Stimulated activated CD8-positive, alpha-beta memory T cell treated with anti-CD3 and anti-CD28 coated beads, Interleukin-15, amount 100 ng/mL, for 1 hour (primary cell): ENCODE measurements around the gene PIK3R5.
"Not testable (repeated sequence)": the region's sequence is repeated elsewhere in the genome, so short reads cannot be mapped to it uniquely, and the experiment has no call there.

Experiments used
- DNase-seq: peaks from one replicate; pipeline ENCODE4 v3.0.0-alpha.2; 2020; ENCODE audit warnings: low read depth

PIK3R5 gene

GRCh38 chr17:8856869-8857575 is 108.5 kb downstream of the PIK3R5 start:
- no peak for DNase-seq

DNA sequence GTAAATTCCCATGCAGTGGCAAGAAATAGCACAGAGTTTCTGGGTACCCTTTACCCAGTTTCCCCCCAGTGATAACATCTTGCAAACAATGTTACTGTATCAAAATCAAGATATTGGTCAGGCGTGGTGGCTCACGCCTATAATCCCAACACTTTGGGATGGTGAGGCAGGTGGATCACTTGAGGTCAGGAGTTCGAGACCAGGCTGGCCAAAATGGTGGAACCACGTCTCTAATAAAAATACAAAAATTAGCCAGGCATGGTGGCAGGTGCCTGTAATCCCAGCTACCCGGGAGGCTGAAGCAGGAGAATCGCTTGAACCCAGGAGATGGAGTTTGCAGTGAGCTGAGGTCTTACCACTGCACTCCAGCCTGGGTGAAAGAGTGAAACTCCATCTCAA is 109.3 kb downstream of the PIK3R5 start:
- not testable (repeated sequence) for DNase-seq

DNA sequence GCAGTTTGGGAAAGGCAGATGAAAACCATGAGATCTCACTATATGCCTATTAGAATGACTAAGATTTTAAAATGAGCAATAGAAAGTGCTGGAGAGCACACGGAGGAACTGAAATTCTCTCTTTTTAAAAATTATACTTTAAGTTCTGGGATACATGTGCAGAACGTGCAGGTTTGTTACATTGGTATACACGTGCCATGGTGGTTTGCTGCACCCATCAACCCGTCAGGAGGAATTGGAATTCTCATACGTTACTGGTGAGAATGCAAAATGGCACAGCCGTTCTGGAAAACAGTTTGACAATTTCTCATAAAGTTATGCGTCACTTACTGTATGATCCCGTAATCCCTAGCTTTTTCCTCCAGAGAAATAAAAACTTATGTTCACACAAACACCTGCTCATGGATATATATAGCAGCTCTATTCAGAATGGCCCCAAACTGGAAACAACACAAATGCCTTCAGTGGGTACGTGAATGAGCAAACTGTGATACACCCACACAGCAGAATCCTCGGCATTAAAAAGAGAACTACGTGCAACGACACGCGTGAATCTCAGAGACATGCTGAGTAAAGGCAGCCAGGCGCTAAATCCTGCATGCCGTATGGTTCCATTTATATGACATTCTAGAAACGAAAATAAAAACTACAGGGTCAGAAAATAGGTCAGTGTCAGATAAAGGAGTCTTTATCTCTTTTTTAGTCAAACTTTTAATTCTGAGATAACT is 109.9 kb downstream of the PIK3R5 start:
- no peak for DNase-seq

- no peak for DNase-seq
These were observed 113.9 kb downstream of the PIK3R5 start for GRCh38 chr17:8851600-8851999.

- DNase-seq, result no peak
These were observed 116.0 kb downstream of the PIK3R5 start for GRCh38 chr17:8849311-8850041.

- no peak for DNase-seq
These were observed 117.6 kb downstream of the PIK3R5 start for GRCh38 chr17:8847891-8848290.

DNA sequence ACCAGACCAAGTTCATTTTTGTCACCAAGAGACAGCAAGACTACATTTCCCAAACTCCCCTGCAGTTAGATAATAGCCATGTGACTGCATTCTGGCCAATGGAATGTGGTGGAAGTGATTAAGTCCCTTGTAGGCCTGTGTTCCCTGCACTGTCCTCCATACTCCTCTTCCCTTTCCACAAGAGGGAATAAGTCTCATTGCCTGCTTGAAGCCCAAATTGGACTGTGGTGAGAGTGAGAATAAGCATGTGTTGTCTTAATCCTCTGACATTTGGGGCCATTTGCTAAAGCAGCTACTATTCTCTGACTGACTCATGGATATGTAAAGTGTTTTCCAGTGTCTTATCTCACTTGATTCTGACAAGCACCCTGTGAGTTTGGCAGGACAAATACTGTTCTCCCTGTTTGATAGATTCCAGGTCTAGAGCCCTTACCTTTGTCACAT is 118.7 kb downstream of the PIK3R5 start:
- no peak for DNase-seq

DNA sequence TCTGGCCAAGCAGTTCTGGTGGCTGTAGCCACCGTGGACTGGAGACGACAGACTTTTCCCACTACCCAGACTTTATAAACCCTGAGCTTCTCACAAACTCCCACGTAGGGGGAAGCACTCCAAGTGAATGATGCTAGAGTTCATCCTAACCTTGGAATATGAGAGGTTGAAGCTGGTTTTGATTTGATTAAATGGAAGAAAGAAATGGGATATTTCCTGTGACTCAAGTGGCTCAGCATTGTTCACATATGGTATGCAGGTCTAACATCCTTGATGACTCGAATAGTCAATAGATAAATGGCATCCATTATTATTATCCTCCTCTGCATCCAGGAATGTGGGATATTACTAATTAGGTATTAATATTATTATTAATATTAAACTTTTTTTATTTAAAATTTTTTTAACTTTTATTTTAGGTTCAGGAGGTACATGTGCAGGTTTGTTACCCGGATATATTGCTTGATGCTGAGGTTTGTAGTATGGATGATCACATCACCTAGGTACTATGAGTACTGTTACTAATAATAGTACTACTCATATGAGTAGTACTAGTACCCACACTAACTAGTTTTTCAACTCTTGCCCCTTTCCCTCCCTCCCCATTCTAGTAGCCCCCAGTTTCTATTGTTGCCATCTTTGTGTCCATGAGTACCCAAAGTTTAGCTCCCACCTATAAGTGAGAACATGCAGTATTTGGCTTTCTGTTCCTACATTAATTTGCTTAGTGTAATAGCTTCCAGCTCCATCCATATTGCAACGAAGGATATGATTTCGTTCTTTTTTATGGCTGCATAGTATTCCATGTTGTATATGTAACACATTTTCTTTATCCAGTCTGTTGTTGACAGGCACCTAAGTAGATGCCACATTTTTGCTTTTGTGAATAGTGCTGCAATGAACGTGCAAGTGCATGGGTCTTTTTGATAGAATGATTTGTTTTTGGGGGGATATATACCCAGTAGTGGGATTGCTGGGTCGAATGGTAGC is 121.0 kb downstream of the PIK3R5 start:
- DNase-seq, result no peak

DNA sequence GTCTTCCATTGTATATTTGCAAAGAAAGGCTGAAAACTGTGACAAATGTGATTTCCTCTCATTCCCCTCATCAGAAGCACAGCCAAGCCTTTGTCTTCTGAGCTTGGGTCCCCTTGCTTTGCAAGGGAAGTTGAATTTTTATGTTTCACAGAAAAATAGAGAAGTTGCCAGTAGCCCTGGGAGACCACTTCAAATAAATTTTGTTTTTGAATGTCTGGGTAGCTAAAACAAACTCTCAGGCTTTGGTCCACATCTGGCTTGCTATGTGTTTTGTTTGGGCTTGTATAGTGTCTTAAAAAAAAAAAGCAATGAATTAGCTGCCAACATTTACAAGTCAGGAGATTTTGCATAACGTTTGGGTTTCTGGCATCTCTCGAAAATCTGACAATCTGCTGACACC is 122.2 kb downstream of the PIK3R5 start:
- no peak for DNase-seq

DNA sequence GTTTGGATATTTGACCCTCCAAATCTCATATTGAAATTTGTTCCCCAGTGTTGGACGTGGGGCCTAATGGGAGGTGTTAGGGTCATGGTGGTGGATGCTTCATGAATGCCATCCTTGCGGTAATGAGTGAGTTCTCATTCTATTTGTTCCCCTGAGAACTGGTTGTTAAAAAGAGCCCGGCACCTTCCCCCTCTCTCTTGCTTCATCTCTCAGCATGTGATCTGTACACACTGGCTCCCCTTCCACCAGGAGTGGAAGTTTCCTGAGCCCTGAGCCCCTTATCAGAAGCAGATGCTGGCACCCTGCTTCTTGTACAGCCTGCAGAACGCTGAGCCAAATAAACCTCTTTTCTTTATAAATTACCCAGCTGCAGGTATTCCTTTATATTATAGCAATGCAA is 123.7 kb downstream of the PIK3R5 start:
- DNase-seq, result no peak

GRCh38 chr17:8839410-8839935 is 126.0 kb downstream of the PIK3R5 start:
- DNase-seq, result no peak

DNA sequence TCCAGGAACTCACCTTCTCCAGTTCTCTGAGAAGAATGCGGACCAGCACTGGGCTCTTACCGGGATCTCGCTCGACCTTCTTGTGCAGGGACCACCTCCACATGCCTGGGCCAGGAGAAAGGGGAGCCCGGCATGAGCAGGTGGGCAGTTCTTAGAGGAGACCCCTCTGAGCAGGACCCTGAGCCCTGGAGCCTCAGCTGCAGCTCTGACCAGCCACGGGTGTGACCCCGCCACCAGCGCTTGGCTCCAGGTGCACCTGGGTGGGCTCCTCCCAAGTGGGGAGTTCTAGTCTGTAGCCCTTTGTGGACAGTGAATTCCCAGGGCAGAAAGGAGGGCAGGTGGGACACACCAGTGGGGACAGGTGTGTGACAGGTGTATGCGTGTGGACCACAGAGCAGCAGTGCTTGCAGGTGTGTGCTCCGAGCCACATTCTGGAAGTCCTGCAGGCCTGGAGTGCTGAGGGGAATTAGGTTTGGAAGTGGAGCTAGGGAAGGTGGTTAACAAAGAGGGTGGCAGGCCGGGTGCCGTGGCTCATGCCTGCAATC is 126.9 kb downstream of the PIK3R5 start:
- no peak for DNase-seq

GRCh38 chr17:8837563-8838075 is 127.9 kb downstream of the PIK3R5 start:
- no peak for DNase-seq

DNA sequence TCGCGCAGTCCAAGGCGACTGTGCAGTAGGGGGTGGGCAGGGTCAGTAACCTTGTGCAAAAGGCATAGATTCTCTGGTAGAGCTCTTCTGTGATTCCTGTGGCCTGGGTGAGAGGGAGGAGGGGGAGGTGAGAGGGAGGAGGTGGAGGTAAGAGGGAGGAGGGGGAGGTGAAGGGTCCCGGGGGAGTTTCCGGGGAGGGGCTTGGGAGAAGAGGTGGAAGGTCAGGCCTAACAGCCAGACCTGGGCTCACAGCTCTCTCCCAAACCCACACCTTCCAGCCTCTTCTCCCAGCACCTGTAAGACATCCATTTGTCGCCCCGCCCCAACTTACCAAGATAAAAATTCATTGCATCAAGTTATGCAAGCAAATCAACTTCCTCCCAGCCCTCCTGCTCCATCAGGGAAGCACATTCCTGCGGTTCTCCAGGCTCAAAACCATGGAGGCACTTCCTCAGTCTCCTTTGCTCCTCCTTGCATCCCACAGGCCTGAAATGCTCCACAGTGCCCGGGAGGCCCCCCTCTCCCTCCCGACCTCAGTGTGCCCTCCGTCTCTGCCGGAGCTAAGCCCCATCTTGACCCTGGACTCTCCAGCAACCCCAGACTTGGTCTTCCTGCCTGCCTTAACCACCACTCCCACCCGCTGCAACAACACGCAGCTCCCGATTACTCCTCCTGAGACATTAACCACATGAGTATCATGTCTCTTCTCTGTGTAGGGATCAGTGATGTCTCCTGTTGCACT is 128.5 kb downstream of the PIK3R5 start:
- no peak for DNase-seq

DNA sequence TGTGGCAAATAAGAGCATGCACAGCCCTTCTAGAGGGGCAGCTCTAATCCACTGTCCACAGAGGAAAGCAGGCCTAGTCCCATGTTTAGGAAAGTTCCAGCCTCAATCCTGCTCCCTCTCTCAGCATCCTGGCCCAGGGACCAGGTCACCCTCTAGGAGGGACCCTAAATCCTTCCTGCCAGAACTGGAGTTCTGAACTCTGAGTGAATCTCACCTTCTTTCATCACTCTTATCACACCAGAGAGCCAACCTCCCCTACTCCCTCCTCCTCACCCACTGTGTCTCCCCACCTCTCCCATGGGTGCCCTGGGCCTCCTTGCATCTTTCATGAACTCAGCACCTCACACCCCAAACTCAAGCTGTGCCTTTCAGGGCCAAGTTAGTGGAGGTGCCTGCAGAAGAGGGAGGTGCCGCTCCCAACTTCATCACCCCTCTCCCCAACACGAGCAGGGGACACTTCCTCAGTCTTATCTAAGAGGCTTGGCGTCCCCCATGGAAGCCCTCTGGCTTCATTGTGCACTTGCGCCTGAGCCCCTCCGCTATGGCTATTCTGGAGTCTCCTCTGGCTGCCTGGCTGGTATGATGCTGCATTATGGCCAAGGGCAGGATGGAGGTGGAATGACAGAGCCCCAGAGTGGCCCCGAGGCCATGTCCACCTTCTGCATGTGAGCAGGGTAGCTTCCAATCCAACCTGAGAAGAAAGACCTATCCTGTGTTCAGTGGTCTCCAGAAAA is 129.7 kb downstream of the PIK3R5 start:
- no peak for DNase-seq

DNA sequence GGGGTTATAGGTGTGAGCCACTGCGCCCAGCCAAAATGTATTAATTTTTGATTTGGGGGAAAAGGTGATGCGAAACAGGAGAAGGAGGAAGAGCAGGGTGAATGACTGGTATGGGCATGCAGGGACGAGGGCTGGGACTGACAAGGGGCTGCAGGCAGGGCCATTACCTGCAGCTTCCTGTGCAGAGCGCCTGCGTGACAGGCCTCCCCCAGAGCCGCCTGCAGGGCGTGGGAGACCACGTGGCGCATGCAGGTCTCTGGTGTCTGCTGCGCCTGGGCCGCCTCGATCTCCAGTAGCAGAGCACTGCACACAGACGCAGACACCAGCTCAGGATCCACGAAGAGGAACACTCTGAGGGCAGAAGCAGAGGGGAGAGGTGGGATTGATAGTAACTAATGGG is 130.4 kb downstream of the PIK3R5 start:
- no peak for DNase-seq

GRCh38 chr17:8832711-8833352 is 132.7 kb downstream of the PIK3R5 start:
- no peak for DNase-seq

DNA sequence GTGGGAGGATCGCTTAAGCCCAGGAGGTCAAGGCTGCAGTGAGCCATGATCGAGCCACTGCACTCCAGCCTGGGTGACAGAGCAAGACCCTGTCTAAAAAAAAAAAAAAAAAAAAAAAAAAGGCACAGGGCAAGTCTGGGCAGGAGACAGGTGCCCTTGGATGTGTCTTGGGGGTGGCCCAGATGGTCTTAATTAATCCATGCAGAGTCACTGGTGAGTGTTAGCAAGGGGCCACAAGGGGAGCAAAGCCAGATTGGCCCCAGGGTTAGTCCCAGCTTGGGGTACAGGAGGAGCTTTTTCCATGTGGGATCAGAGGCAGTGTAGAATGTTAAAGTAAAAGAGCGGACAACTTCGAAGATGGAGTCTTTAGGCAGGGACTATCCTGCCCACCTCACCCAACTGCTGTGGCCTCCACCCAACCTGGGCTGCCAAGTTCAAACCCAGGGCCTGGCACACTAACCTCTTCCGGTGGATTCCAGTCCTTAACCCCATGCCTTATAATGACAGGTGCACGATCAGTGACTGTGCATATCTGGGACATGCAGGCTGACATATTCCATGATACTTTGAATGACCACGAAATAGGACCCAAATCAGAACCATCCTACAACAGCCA is 134.2 kb downstream of the PIK3R5 start:
- DNase-seq, result no peak

- no peak for DNase-seq
These were observed 135.4 kb downstream of the PIK3R5 start for GRCh38 chr17:8830141-8830540.
